K562 (cell line): ENCODE measurements around the gene NR2F2. TPM values are rescaled to one million over a fixed set of nuclear protein-coding genes. Genes with fewer than 3 reads are reported as not detected.

Source experiments
- ATAC-seq: fragments of 200-7000 bp; cut with Tn5 transposase; 3 replicates; pipeline ENCODE4 v1.9.1; 2020; ENCODE audit warnings: moderate library complexity
- Bru-seq: library from RNA; stranded (reverse); fragments of 400-500 nt; gene quantifications from one replicate; lab custom pipeline; 2021; lab: Mats Ljungman, UMichigan
- BruChase-seq, 2 experiments: library from RNA; stranded (reverse); fragments of 400-500 nt; gene quantifications; one replicate each; lab custom pipeline; 2021; lab: Mats Ljungman, UMichigan
- BruUV-seq: library from RNA; stranded (reverse); fragments of 400-500 nt; replicated peaks from 2 replicates; lab custom pipeline; 2021; lab: Mats Ljungman, UMichigan
- CTCF ChIA-PET: fragments of 300-600 bp; formaldehyde crosslinking; extraction: SDS; loops from one replicate; lab custom pipeline; 2021; ENCODE audit warnings: low intra/inter-chr PET ratio; lab: Yijun Ruan, JAX
- POLR2A ChIA-PET: fragments of 300-600, 350-650 bp; sonication (Branson Sonifier 250); formaldehyde crosslinking; extraction: SDS; loops from one replicate; lab custom pipeline; 2021; ENCODE audit warnings: antibody characterized with exemption, inconsistent platforms; lab: Yijun Ruan, JAX
- DNase-seq, 4 experiments: peaks; one replicate each; pipeline versions ENCODE4 v3.0.0 to v3.0.0-alpha.2; 2011 to 2018; ENCODE audit warnings: low spot score in 3 of 4, mixed read lengths in 3 of 4; ENCODE audit errors: extremely low read depth in 1 of 4
- FAIRE-seq: peaks from 2 replicates; lab custom pipeline; 2011; peaks lifted over from hg19 to GRCh38; lab: Jason Lieb, UNC
- H2AFZ ChIP-seq: 2 replicates; pipeline ENCODE4 v1.6.0; 2011; ENCODE audit warnings: low read depth, low read length, control low read depth, inconsistent platforms
- H3K27ac ChIP-seq: fragments of 200-600 bp; 3 replicates; pipeline ENCODE4 v1.8.0; 2011; ENCODE audit warnings: low read depth, mild to moderate bottlenecking, control low read depth, inconsistent platforms, low read length, moderate library complexity, mixed read lengths; ENCODE audit errors: extremely low read depth
- H3K27me3 ChIP-seq, 2 experiments: fragments of 300-600 bp in 1 of 2; 2 replicates in 1 of 2; 3 replicates in 1 of 2; pipeline versions ENCODE4 v1.6.0 to v1.8.0; 2011; ENCODE audit warnings: inconsistent platforms in 2 of 2, low read length in 2 of 2, mild to moderate bottlenecking in 1 of 2, mixed read lengths in 1 of 2, moderate library complexity in 1 of 2; ENCODE audit not compliant: control insufficient read depth in 2 of 2, insufficient read depth in 2 of 2
- H3K36me3 ChIP-seq: fragments of 300-600 bp; 3 replicates; pipeline ENCODE4 v1.8.0; 2011; ENCODE audit warnings: mild to moderate bottlenecking, low read length, inconsistent platforms; ENCODE audit not compliant: control insufficient read depth, insufficient read depth
- H3K4me1 ChIP-seq, 2 experiments: fragments of 200-600 bp in 1 of 2; replicated peaks in 1 of 2; 2 replicates in 1 of 2; 3 replicates in 1 of 2; pipeline versions ENCODE4 v1.5.1 to v1.8.0; 2011; ENCODE audit warnings: inconsistent platforms in 2 of 2, low read length in 2 of 2, mild to moderate bottlenecking in 1 of 2, mixed read lengths in 1 of 2, moderate library complexity in 1 of 2; ENCODE audit not compliant: control insufficient read depth in 2 of 2, insufficient read depth in 2 of 2
- H3K4me2 ChIP-seq: 2 replicates; pipeline ENCODE4 v1.6.1; 2011; ENCODE audit warnings: low read length, control low read depth, inconsistent platforms, mixed read lengths; ENCODE audit not compliant: insufficient read depth
- H3K4me3 ChIP-seq: fragments of 200-600 bp; sonication (generic), shearing (Covaris generic); 2 replicates; pipeline ENCODE4 v1.5.1; 2016; ENCODE audit warnings: control low read depth, inconsistent platforms
- H3K79me2 ChIP-seq: fragments of 200-600 bp; 3 replicates; pipeline ENCODE4 v1.8.0; 2011; ENCODE audit warnings: low read length, inconsistent platforms; ENCODE audit not compliant: control insufficient read depth, insufficient read depth
- H3K9ac ChIP-seq, 2 experiments: 2 replicates each; pipeline versions ENCODE4 v1.6.0 to v1.6.1; 2011; ENCODE audit warnings: low read depth in 2 of 2, low read length in 2 of 2, control low read depth in 1 of 2, inconsistent platforms in 1 of 2, mild to moderate bottlenecking in 1 of 2, mixed read lengths in 1 of 2; ENCODE audit not compliant: insufficient read depth in 1 of 2
- H3K9me1 ChIP-seq: one replicate; pipeline ENCODE4 v1.6.0; 2011; ENCODE audit warnings: inconsistent platforms, mild to moderate bottlenecking, low read length, moderate library complexity; ENCODE audit not compliant: control insufficient read depth, insufficient read depth
- H3K9me3 ChIP-seq: replicated peaks from 2 replicates; pipeline ENCODE4 v1.5.1; 2011; ENCODE audit warnings: low read depth, low read length, inconsistent platforms; ENCODE audit not compliant: control insufficient read depth, insufficient read depth
- H4K20me1 ChIP-seq: replicated peaks from 2 replicates; pipeline ENCODE4 v1.6.1; 2011; ENCODE audit warnings: low read length, inconsistent platforms, mixed read lengths; ENCODE audit not compliant: control insufficient read depth, insufficient read depth
- FOXA1 ChIP-seq: fragments of 450-650 bp; IDR thresholded peaks from 2 replicates; pipeline ENCODE4 v1.6.1; 2016; ENCODE audit warnings: mild to moderate bottlenecking, borderline replicate concordance
- HOXB6 ChIP-seq: fragments of 250-450 bp; sonication (Bioruptor Pico); IDR thresholded peaks from 2 replicates; pipeline ENCODE4 v1.5.1; 2022; ENCODE audit warnings: mild to moderate bottlenecking, borderline replicate concordance
- PPARD ChIP-seq: fragments of 250-450 bp; sonication (Bioruptor Pico); IDR thresholded peaks from 2 replicates; pipeline ENCODE4 v1.8.0; 2022; ENCODE audit warnings: inconsistent platforms, mild to moderate bottlenecking, moderate library complexity
- RBM34 ChIP-seq: fragments of 200-400 bp; formaldehyde crosslinking; IDR thresholded peaks from 2 replicates; pipeline ENCODE4 v1.6.1; 2018; ENCODE audit warnings: low read length, borderline replicate concordance; ENCODE audit not compliant: insufficient read depth
- ZNF217 ChIP-seq: sonication (generic); formaldehyde crosslinking; IDR thresholded peaks from 2 replicates; pipeline ENCODE4 v1.8.0; 2022; ENCODE audit warnings: mild to moderate bottlenecking, missing genetic modification reagents
- WGBS: fragments of 100-300 bp; shearing (Covaris generic); methylation state at CpG from one replicate; pipeline ENCODE4 v1.1.6; 2016; ENCODE audit warnings: low coverage, mixed read lengths; ENCODE audit not compliant: insufficient coverage; ENCODE audit errors: missing lambda C conversion rate; 5-methylcytosine and 5-hydroxymethylcytosine counted together
- in situ Hi-C: fragments of 300-500 bp; cut with MboI; formaldehyde crosslinking; loops from 4 replicates; pipeline ENCODE4 v1.15.0; 2018; ENCODE audit warnings: inconsistent platforms, mixed read lengths
- intact Hi-C: fragments of 100-400 bp; cut with micrococcal nuclease; formaldehyde crosslinking; loops from 2 replicates; pipeline ENCODE4 v1.14.2; 2022
- long read RNA-seq, 3 experiments: library from polyadenylated mRNA in 2 of 3; library from RNA in 1 of 3; unstranded in 2 of 3; stranded (forward) in 1 of 3; transcript quantifications; one replicate each; pipeline ENCODE4 v2.0.0, GENCODE V29; 2019 to 2022
- polyA minus RNA-seq, 3 experiments: library from RNA; depleted of rRNA, polyadenylated mRNA; stranded (reverse); fragments of >200 nt; gene quantifications; 2 replicates each; pipeline ENCODE4 v1.2.3, GENCODE V29; 2011
- polyA plus RNA-seq, 8 experiments: library from polyadenylated mRNA; depleted of rRNA in 4 of 8; stranded (reverse) in 5 of 8; unstranded in 3 of 8; fragments of >200 nt; fragmentation: Nextera tagmentation in 2 of 8; fragmentation: Illumina TruSeq in 1 of 8; extraction: Ambion mirVana in 2 of 8; extraction: Trizol in 1 of 8; gene quantifications; 2 replicates each; pipeline versions ENCODE4 v1.2.1 to v1.2.3, GENCODE V29; 2011 to 2014; ENCODE audit warnings: inconsistent platforms in 1 of 8, missing spikeins in 1 of 8
- total RNA-seq, 7 experiments: library from RNA; depleted of rRNA in 6 of 7; stranded (reverse); fragments of >200 nt in 6 of 7; fragmentation: Illumina TruSeq in 2 of 7; extraction: Trizol in 2 of 7; gene quantifications; 2 replicates each; pipeline versions ENCODE4 v1.2.1 to v1.2.3, GENCODE V29; 2011 to 2021; ENCODE audit warnings: low replicate concordance in 1 of 7
- TF ChIP-seq, protein P1 (sequence below): sonication (generic); formaldehyde crosslinking; IDR thresholded peaks from 2 replicates; pipeline ENCODE4 v1.8.0; 2022; ENCODE audit warnings: missing genetic modification reagents, mild to moderate bottlenecking, borderline replicate concordance
- TF ChIP-seq, protein P2 (sequence below): fragments of 450-650 bp; IDR thresholded peaks from 2 replicates; pipeline ENCODE4 v1.6.1; 2017; ENCODE audit warnings: antibody characterized with exemption
- TF ChIP-seq, protein P3 (sequence below), 2 experiments: fragments of 150-350 bp in 1 of 2; IDR thresholded peaks; 2 replicates each; pipeline ENCODE4 v1.6.1; 2012 to 2016; ENCODE audit warnings: low read depth in 2 of 2, low read length in 2 of 2, mild to moderate bottlenecking in 1 of 2, moderate library complexity in 1 of 2

NR2F2 gene
- 16.8 and 21.5 TPM in 2 replicates for total RNA-seq (2011; cell fraction: chromatin; rRNA removed; ENCODE audit: low replicate concordance)
- 10.5 and 13.2 TPM in 2 replicates for total RNA-seq (2011; cell fraction: nucleolus; rRNA removed)
- 14.2 and 23.5 TPM in 2 replicates for total RNA-seq (2011; cell fraction: nucleoplasm; rRNA removed)
- total RNA-seq (2014; rRNA removed) (6.8 and 8.3 TPM in 2 replicates), total RNA-seq (2014; rRNA removed; fragmentation: Illumina TruSeq; extraction: Trizol) (8.3 and 9.9 TPM in 2 replicates), total RNA-seq (2015; rRNA removed; fragmentation: Illumina TruSeq; extraction: Trizol) (11.9 and 13.1 TPM in 2 replicates), total RNA-seq (2021) (49.7 and 51.8 TPM in 2 replicates), polyA plus RNA-seq (2011; rRNA removed) (6.0 and 10.9 TPM in 2 replicates), polyA plus RNA-seq (2014; fragmentation: Illumina TruSeq; extraction: Trizol) (41.0 and 41.5 TPM in 2 replicates), polyA plus RNA-seq (2014; fragmentation: Nextera tagmentation; extraction: Ambion mirVana) (10 to 100 TPM in 1 of 2 experiments, 1 to 10 TPM in 1; 9.7 to 11.1 TPM), polyA plus RNA-seq (2014; rRNA removed) (21.8 and 24.2 TPM in 2 replicates), polyA minus RNA-seq (2011; rRNA and poly(A)+ RNA removed) (5.4 TPM in 2 replicates), Bru-seq, nascent RNA (percentile 83 among the genes with signal in this experiment), BruChase-seq, experiment 1, labeled RNA remaining after a 2-hour chase (percentile 76 among the genes with signal in this experiment), BruChase-seq, experiment 2, labeled RNA remaining after a 6-hour chase (percentile 82 among the genes with signal in this experiment)
- 7.7 and 13.7 TPM in 2 replicates for polyA plus RNA-seq (2011; cell fraction: cytosol; rRNA removed)
- polyA plus RNA-seq (2011; cell fraction: nucleus; rRNA removed) = 11.9 and 16.2 TPM in 2 replicates
- 35.3 and 71.0 TPM in 2 replicates for polyA plus RNA-seq (2012)
- 17.7 and 27.6 TPM in 2 replicates for polyA minus RNA-seq (2011; cell fraction: cytosol; rRNA and poly(A)+ RNA removed)
- 9.8 and 9.9 TPM in 2 replicates for polyA minus RNA-seq (2011; cell fraction: nucleus; rRNA and poly(A)+ RNA removed)
- long read RNA-seq, experiment 1, full-length matches to known transcripts = 101 of 241 reads
- long read RNA-seq, experiment 1, partial matches to known transcripts = 77 of 241 reads
- long read RNA-seq, experiment 1, other reads (novel, unspliced or antisense) = 63 of 241 reads
- long read RNA-seq, experiment 2, full-length matches to known transcripts = 4 of 29 reads
- long read RNA-seq, experiment 2, partial matches to known transcripts = 23 of 29 reads
- long read RNA-seq, experiment 2, other reads (novel, unspliced or antisense) = 2 of 29 reads
- long read RNA-seq, experiment 3, full-length matches to known transcripts = 6 of 11 reads
- long read RNA-seq, experiment 3, partial matches to known transcripts = 4 of 11 reads
- long read RNA-seq, experiment 3, other reads (novel, unspliced or antisense) = 1 of 11 reads

DNA sequence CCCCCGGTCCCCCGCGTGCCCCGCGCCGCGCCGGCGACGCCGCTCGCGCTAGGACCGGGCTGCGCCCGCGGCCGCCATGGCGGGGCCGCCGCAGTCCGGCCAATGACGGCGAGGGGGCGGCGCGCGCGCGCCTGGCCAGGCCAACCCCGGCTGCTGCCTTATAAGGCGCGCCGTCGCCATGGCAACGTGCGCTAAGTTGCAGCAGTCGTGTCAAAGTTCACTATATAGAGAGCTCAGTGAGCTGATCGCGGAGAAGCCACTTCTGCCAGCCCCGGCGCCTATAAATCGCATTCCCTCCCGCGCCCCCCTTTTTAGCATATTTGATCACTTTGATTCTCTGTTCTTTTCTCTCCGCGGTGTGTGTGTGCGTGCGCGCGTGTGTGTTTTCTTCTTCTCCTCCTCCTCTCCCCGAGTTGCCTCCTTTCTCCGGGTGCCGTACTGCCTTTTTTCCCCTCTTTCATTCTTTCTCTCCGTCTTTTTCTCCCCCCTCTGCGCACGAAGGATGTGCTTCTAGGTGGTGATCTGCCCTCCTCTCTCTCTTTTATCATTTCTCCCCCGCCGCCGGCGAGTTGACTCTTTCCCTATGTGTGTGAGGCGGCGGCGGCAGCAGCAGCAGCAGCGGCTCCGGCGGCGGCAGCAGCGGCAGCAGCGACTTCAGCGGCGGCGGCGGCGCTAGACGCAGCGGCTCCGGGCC lies at the start of gene NR2F2:
Gene NR2F2, plus strand, starts transcription at position 251 of the 694 bp plus-strand sequence. CDS start 1,406 bp downstream, outside the sequence.
- H4K20me1 ChIP-seq = peaks cover 14% of the 10 kb centered on the region
- ATAC-seq = peak; percentile 68
- BruUV-seq = no TSS peak
- H3K36me3 ChIP-seq = peaks cover 16% of the 10 kb centered on the region; the same call in 2 of the 3 replicates
- H3K9me1 ChIP-seq = no peaks in the 10 kb centered on the region
- in situ Hi-C loops (loop anchor here (10.0 to 25.0 kb wide), 2 partner anchors 406 to 907 kb away; no protein-coding TSS in a partner anchor), intact Hi-C loops (loop anchor here (1.0 to 10.0 kb wide), 5 partner anchors 57 to 1632 kb away; partner anchors contain the start of gene ARRDC4)
- H3K9ac ChIP-seq = peak within 1 kb of the TSS; percentile 88 to 100
- CTCF ChIA-PET = no interaction called here
- peak within 1 kb of the TSS; percentile 89 for H2AFZ ChIP-seq
- peak; percentile 61 for FAIRE-seq
- peak within 1 kb of the TSS; percentile 92 for H3K4me2 ChIP-seq
- H3K9me3 ChIP-seq = no peaks in the 10 kb centered on the region
- peak; percentile 93 to 99 (median 96) for DNase-seq
- WGBS = 2% methylated on average over 37 of the region's 78 CpGs
- H3K27ac ChIP-seq = peak within 1 kb of the TSS; percentile 94
- H3K4me3 ChIP-seq = peak within 1 kb of the TSS; percentile 71
- H3K4me1 ChIP-seq = peaks cover 29 to 36% of the 10 kb centered on the region in 2 experiments
- POLR2A ChIA-PET = interaction anchor here (0.6 to 1.3 kb wide), 5 partner anchors 10 to 399 kb away, joined by 3 to 6 read pairs (median 4); no protein-coding TSS in a partner anchor
- peaks cover 81% of the 10 kb centered on the region for H3K79me2 ChIP-seq
- H3K27me3 ChIP-seq = no peaks in the 10 kb centered on the region
- TF ChIP-seq, protein P1, sequence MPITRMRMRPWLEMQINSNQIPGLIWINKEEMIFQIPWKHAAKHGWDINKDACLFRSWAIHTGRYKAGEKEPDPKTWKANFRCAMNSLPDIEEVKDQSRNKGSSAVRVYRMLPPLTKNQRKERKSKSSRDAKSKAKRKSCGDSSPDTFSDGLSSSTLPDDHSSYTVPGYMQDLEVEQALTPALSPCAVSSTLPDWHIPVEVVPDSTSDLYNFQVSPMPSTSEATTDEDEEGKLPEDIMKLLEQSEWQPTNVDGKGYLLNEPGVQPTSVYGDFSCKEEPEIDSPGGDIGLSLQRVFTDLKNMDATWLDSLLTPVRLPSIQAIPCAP (CRISPR knock-in tag) = no peak
- TF ChIP-seq ZNF217 (CRISPR knock-in tag) = no peak
- no peak for TF ChIP-seq PPARD (CRISPR knock-in tag)
- TF ChIP-seq, protein P2, sequence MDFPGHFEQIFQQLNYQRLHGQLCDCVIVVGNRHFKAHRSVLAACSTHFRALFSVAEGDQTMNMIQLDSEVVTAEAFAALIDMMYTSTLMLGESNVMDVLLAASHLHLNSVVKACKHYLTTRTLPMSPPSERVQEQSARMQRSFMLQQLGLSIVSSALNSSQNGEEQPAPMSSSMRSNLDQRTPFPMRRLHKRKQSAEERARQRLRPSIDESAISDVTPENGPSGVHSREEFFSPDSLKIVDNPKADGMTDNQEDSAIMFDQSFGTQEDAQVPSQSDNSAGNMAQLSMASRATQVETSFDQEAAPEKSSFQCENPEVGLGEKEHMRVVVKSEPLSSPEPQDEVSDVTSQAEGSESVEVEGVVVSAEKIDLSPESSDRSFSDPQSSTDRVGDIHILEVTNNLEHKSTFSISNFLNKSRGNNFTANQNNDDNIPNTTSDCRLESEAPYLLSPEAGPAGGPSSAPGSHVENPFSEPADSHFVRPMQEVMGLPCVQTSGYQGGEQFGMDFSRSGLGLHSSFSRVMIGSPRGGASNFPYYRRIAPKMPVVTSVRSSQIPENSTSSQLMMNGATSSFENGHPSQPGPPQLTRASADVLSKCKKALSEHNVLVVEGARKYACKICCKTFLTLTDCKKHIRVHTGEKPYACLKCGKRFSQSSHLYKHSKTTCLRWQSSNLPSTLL = no peak
- TF ChIP-seq RBM34 = no peak
- TF ChIP-seq, protein P3, sequence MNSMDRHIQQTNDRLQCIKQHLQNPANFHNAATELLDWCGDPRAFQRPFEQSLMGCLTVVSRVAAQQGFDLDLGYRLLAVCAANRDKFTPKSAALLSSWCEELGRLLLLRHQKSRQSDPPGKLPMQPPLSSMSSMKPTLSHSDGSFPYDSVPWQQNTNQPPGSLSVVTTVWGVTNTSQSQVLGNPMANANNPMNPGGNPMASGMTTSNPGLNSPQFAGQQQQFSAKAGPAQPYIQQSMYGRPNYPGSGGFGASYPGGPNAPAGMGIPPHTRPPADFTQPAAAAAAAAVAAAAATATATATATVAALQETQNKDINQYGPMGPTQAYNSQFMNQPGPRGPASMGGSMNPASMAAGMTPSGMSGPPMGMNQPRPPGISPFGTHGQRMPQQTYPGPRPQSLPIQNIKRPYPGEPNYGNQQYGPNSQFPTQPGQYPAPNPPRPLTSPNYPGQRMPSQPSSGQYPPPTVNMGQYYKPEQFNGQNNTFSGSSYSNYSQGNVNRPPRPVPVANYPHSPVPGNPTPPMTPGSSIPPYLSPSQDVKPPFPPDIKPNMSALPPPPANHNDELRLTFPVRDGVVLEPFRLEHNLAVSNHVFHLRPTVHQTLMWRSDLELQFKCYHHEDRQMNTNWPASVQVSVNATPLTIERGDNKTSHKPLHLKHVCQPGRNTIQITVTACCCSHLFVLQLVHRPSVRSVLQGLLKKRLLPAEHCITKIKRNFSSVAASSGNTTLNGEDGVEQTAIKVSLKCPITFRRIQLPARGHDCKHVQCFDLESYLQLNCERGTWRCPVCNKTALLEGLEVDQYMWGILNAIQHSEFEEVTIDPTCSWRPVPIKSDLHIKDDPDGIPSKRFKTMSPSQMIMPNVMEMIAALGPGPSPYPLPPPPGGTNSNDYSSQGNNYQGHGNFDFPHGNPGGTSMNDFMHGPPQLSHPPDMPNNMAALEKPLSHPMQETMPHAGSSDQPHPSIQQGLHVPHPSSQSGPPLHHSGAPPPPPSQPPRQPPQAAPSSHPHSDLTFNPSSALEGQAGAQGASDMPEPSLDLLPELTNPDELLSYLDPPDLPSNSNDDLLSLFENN (IDR thresholded peaks at IDR 0.05; ENCODE audit: low read depth in 2 of 2, low read length in 2 of 2) = no peak
- TF ChIP-seq FOXA1 = no peak
- no peak for TF ChIP-seq HOXB6
